Inflammatory macrophage (primary cell): ENCODE results near the gene MATK.

ENCODE experiments used
- DNase-seq, 2 donors: peaks; one replicate each; pipeline ENCODE4 v3.0.0-alpha.2; 2020 to 2022
- total RNA-seq, 18 experiments: gene quantifications; one replicate each; lab custom pipeline; 2026; ENCODE audit warnings: mixed read lengths in 6 of 18, inconsistent platforms in 2 of 18; lab: John Stamatoyannopoulos, UW

The MATK gene
- total RNA-seq: 69.1 to 510 (median 243) reads per million in 18 experiments

DNA sequence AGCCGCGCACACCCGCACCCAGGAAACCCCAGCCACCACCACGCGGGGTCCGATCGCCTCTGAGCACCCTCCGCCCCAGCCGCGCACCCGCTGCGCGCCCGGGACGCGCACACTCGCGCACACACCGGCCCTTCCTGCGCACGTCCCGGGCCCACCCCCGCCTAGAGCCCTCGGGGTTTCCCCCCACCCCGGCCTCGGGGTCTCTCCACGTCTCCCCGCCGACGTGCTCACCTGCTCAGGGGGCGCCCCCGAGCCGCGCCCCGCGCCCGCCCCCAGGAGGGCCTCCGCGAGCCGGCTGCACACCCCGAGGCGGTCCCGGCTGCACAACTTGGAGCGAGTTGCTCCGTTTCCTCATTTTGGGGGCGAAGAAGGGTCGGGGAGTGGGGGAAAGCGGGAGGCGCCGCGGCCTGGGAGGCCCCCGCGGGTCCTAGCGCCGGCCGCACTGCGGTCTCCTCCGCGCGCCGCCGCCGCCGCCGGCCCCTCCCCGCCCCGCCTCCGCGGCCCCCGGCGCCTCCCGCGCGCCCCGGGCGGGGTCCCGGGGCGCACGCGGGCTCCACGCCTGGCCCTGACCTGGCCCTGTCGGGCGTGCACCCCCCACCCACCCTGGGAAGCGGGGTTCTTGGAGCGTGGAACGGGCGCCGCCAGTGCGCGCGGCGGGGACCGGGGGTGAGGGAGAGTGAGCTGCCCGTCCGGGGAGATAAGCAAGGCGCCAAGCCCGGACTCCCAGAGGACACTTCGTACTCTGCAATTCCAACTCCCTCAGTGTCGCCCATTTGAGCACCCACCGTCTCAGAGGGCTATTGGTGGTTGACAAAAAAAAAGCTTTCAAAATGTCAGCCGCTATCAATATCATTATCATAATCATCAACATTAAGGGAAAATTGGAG, at the start of gene MATK:
TSS of gene MATK (minus strand) at position 444 of the 887 bp plus-strand sequence. CDS start 1,246 bp downstream, outside the sequence.
- peak; percentile 63 to 84 for DNase-seq

DNA sequence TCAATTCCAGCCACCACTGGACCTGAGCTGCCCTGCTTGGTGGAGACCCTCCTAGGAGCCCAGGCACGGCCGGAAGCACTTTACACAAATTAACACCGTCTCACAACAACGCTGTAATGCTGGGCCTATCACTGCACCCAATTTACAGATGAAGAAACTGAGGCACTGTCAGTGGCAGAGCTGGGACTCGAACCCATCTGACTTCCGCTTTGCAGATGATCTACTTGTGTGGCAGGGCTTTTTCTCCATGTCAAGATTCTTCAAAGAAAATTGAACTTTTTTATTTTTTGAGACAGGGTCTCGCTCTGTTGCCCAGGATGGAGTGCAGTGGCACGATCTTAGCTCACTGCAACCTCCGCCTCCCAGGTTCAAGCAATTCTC, 48.9 kb upstream of the MATK start:
- DNase-seq: no peak

DNA sequence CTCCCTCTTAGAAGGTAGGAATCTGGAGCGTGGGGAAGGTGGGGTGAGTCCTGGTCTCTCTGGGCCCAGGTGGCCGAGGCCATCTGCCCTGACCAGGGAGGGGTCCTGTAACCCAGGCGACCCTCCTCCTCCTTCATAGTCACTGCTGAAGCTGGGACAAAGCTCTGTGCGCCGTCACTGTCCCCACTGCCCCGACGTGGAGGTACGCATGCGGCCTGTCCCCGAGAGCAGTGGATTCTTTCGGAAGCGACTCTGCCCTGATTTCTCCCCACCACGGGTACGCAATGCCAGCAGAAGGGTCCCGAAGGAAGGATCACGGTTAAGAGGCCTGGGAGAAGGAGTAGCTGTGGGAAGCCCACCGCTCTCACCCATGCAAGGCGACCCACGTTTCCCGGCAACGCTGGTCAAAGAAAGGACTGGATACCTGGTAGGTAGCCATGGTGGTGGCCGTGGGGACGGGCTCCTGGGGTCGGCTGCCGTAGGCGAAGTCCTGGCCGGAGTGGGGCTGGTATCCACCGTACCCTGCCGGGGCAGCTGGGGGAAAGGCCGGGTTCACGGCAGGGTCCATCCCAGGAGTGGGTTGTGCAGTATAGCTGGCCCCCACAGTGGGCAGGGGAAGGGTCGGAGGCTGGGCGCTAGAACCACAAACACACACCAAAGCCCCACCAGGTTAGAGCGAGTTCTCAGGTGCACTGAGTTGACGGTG, 48.3 kb upstream of the MATK start:
- no peak for DNase-seq

GRCh38 chr19:3833578-3834348, 47.6 kb upstream of the MATK start:
- DNase-seq: no peak

DNA sequence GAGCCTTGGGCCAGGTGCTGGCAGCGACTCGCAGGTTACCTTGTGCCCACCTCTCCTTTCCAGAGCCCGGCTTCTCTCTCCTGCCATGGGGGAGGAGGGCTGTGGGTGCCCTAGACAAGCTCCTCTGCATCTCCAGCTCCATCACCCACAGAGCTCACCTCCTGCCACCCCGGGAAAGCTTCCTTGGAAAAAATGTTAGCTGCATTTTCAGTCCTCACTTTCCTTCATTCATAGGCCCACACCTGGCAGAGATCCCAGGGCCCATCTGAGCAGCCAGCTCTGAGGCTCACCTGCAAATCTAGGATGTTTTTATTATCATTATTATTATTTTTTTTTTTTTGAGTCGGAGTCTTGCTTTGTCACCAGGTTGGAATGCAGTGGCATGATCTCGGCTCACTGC, 45.8 kb upstream of the MATK start:
- no peak for DNase-seq

- no peak for DNase-seq
These were observed 45.4 kb upstream of the MATK start for GRCh38 chr19:3831601-3832000.

GRCh38 chr19:3830621-3831589, 44.7 kb upstream of the MATK start:
- no peak for DNase-seq

DNA sequence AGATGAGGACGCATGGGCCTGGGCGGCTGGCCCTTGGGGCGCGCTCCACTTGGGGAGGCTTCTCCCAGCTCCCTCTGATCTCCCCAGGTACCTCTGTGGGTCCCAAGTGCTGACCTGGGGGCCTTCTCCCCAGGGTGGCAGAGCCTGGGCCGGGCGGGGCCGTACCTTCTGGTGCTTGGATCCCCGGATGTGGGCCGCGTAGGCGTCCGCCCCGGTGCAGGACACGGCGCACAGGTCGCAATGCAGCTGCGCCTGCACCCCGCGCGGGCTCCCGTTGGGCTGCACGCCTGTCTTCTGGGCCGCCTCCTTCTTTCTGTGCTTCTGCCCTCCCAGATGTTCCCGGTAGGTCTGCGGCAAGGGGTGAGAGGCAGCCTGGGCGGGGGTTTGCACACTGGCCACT, 41.1 kb upstream of the MATK start:
- DNase-seq: no peak

DNA sequence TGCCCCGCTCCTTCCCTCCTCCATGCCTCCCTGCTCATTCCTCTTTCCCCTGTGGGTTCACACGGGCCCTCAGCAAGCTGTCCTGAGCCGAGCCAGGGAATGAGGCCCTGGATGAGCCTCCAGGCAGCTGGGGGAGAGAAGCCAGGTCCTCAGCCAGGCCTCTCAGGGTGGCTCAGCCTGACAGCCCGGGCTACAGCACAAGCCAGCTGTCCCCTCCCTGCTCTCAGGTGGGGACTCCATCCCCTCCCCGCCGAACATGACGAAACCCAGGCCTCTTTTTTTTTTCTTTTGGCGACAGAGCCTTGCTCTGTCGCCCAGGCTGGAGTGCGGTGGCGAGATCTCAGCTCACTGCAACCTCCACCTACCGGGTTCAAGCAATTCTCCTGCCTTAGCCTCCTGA, 40.0 kb upstream of the MATK start:
- no peak for DNase-seq

GRCh38 chr19:3825286-3825956, 39.2 kb upstream of the MATK start:
- no peak for DNase-seq

DNA sequence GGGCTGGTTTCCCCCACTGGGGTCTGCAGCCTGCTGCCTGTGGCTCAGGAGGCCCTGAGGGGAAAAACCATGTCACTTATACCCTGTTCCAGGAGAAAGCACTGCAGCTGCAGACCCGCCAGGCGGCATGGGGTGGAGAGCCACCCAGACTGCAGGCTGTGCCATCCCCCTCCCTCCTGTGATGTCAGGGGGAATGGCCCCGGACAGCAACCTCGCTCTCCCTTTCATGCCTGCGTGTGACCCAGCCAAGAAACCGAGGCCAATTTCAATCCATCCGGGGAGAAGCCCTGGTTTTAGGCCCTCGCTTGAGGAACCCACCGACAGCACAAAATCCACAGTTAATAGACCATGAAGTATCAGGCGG, 37.2 kb upstream of the MATK start:
- no peak for DNase-seq

DNA sequence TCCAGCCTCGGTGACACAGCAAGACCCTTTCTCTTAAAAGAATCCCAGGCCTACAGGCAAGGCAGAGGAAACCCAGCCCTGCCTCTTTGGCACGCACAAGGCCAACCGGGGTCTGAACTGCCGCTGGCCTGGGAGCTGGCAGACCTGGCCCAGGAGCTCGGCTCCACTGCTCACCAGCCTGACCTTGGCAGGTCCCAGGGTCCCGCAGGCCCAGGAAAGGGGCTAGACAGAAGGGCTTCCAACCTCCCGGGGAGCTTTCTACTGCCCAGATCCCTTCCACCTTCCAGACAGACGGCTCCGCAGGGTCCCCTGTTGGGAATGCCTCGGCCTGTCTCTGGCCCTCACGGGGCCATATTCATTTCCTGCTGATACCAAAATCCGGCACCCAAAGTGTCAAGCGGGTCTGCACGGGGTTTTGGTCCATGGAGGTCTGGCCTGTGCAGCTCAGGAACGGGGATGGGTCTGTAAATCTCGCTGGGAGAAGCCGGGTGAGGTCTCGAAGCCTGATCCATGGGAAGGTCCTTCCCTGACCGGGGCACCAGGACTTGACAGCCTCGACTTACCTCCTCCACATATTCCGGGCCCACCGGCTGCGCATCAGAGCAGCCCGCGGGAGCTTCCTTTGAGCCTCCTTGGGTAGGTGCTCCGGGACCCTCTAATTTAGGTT, 36.6 kb upstream of the MATK start:
- DNase-seq: no peak

- DNase-seq: peak; percentile 79 to 85
These were observed 35.7 kb upstream of the MATK start for GRCh38 chr19:3821857-3822364.

DNA sequence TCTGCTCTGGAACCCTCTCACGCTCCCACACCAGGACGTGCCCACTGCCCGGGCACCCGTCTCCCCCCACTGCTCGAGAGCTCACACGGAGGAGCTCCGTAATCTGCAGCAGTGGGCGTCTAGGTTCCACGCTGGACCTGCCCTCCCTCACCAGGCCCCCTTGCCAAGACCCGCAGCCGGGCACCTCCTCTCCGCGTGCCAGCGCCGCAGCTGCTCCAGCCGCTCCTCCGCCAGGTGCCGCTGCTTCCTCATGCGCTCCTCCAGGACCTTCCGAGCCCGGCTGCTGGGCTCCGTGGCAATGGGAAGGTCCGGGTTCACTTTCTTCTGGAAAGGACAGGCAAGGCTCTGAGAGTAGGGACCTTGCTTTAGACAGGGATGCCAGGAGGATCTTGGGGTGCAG, 35.0 kb upstream of the MATK start:
- DNase-seq: no peak

GRCh38 chr19:3819989-3820388, 33.8 kb upstream of the MATK start:
- DNase-seq: no peak

DNA sequence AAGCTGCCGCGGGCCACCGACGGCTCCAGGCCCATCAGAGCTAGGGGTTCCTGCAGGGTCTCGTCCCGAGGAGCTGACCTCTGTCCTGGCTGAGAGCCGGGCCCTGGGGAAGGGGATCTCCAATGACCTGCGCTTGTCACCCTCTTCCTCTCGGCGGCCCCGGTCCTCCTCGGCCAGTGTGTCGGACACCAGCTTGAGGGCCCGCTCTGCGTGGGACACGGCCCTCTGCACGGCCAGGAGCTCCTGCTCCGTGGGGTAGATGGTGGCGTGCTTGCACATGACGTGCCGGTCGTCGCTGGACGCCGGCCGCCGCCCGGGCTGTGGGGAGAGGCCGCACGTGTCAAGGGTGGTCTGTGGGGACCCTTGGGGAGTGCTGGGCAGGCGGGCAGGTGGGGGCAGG, 32.7 kb upstream of the MATK start:
- no peak for DNase-seq

DNA sequence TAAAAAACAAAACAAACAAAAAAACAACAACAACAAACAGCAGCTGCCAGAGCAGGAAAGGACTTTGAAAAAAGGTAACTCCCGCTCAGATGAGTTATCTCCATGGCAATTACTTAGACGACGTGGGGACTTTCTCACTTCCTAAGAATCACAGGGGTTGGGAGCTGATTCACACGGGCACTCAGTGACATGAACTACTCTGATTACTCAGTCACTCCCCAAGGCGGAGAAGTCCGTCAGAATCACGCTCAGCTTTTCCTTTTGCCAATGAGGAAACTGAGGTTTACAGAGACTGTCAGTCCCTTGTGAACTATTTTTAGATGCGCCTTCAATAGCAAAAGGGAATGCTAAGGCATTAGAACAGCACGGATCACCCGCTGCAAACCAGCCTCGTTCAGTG, 32.3 kb upstream of the MATK start:
- peak; percentile 94 to 97 for DNase-seq

GRCh38 chr19:3817761-3818160, 31.6 kb upstream of the MATK start:
- no peak for DNase-seq

GRCh38 chr19:3816566-3817218, 30.5 kb upstream of the MATK start:
- no peak for DNase-seq

DNA sequence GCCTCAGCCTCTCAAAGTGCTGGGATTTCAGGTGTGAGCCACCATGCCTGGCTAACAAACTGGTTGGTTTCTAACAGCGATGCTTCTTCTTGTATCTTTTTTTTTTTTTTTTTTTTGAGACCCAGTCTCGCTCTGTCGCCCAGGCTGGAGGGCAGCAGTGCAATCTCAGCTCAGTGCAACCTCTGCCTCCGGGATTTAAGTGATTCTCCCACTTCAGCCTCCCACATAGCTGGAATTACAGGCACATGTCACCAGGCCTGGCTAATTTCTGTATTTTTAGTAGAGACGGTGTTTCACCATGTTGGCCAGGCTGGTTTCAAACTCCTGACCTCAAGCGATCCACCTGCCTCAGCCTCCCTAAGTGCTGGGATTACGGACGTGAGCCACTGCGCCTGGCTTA, 30.0 kb upstream of the MATK start:
- DNase-seq: peak in 1 of 2 donors; percentile 54
